ENCODE results near the gene PKD2.

Gene PKD2

DNA sequence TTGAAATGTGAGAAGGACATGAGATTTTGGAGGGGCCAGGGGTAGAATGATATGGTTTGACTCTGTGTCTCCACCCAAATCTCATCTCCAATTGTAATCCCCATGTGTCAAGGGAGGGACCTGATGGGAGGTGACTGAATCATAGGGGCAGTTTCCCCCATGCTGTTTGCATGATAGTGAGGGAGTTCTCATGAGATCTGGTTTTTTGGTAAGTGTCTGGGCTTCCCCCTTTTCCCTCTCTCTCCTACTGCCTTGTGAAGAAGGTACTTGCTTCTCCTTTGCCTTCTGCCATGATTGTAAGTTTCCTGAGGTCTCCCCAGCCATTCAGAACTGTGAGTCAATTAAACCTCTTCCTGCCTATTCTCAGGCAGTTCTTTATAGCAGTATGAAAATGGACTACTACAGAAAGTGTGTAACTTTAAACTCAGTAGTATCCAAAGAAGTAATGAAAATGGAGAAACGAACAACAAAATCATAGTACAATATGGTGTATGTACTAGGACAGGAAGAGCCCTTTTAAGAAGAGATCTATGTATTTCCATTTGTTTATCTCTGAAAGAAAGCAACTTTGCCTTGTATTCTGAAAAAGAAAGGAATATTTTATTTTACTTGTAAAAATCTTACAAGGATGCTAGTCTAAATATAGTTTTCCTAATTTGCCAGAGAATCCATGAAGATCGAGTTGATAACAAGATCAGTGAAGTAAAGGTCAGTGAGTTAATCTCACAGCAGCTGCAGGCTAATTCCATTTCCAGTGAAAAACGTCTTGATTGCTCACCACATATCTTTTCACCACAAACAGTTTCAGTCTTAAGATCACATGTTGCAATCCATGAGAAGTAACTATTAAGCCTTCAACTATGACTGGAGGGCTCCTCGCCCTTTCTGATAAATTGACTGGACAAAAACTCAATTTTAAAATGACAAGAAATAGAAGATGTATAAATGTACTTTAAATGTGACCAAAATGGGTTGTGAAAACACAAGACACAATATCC, 20.5 kb downstream of the PKD2 start:
- no peak for TF ChIP-seq CTCF (IDR thresholded peaks at IDR 0.05; ENCODE audit: low read depth, low read length)
- H3K4me3 ChIP-seq (ENCODE audit: low read depth, low read length): no peak overlapping the region

DNA sequence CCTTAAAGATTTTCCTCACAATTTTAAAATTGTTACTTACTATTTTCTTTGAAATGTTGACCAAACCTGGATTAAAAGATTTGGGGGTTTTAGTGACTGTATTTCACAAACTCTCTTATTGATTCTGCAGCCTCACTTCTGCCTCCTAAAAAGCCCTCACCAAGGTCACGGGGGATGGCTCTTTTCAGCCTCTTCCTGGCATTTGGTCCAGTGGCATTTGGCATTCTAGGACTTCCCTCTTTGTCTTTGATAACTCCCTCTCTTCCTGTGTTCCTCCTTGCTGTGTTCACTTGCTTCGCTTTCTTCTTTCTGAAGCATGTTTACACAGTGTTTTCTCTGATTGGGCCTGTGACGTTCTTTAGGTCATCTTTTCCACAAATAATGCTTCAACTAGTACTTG, 21.5 kb downstream of the PKD2 start:
- no peak overlapping the region for H3K4me3 ChIP-seq (ENCODE audit: low read depth, low read length)
- no peak for TF ChIP-seq CTCF (IDR thresholded peaks at IDR 0.05; ENCODE audit: low read depth, low read length)

GRCh38 chr4:88029556-88029955, 22.1 kb downstream of the PKD2 start:
- TF ChIP-seq CTCF (IDR thresholded peaks at IDR 0.05; ENCODE audit: low read depth, low read length): no peak
- no peak overlapping the region for H3K4me3 ChIP-seq (ENCODE audit: low read depth, low read length)

GRCh38 chr4:88030565-88031310, 23.3 kb downstream of the PKD2 start:
- no peak for TF ChIP-seq CTCF (IDR thresholded peaks at IDR 0.05; ENCODE audit: low read depth, low read length)
- no peak overlapping the region for H3K4me3 ChIP-seq (ENCODE audit: low read depth, low read length)

- no peak overlapping the region for H3K4me3 ChIP-seq (ENCODE audit: low read depth, low read length)
- TF ChIP-seq CTCF (IDR thresholded peaks at IDR 0.05; ENCODE audit: low read depth, low read length): peak; percentile 42; the same call in 1 of the 2 replicates
Measured at GRCh38 chr4:88033309-88033708, 25.9 kb downstream of the PKD2 start.

- no peak for TF ChIP-seq CTCF (IDR thresholded peaks at IDR 0.05; ENCODE audit: low read depth, low read length)
- H3K4me3 ChIP-seq (ENCODE audit: low read depth, low read length): no peak overlapping the region
Measured at GRCh38 chr4:88035292-88035691, 27.9 kb downstream of the PKD2 start.

DNA sequence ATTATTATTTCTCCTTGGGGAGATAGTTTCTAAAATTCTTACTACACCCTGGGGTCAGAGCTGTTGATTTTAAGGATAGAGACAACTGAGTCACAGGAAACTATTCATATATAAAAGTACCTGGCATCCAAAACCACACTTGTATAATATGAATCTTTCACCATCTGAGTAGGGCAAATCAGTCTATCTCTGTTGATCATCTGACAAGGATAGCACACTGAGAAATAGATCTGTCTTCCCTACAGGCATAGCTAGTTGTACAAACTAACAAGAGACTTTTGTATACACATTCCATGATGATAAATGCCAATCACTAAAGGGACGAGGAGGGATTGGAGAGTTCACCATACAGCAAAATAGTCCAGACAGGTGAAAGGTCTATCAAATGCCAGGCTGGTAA, 30.0 kb downstream of the PKD2 start:
- no peak for TF ChIP-seq CTCF (IDR thresholded peaks at IDR 0.05; ENCODE audit: low read depth, low read length)

More for the DNA sequence above, 30.0 kb downstream of the PKD2 start:
- no peak overlapping the region for H3K4me3 ChIP-seq (ENCODE audit: low read depth, low read length)
